ENCODE measurements around the gene ATE1.

The ATE1 gene

GRCh38 chr10:121927841-121928527 lies at the start of gene ATE1:
TSS of gene ATE1 (minus strand) at chr10:121928031. CDS start at chr10:121927949, 82 bp downstream.
- no peak for TF ChIP-seq CTCF (IDR thresholded peaks at IDR 0.05; ENCODE audit: low read depth, low read length)
- Histone ChIP-seq H3K36me3 (peaks cover 6% of the 10 kb centered on the region), H3K4me3 (ENCODE audit: low read depth, low read length) (peak within 1 kb of the TSS; percentile 93), H3K9me3 (ENCODE audit: severe bottlenecking) (no peaks in the 10 kb centered on the region), H3K27ac (peak within 1 kb of the TSS; percentile 99), H3K27me3 (ENCODE audit: insufficient read depth, low read depth, severe bottlenecking) (no peaks in the 10 kb centered on the region)
- peak; percentile 95 for DNase-seq

GRCh38 chr10:121976607-121977006 lies 48.8 kb upstream of the ATE1 start:
- Histone ChIP-seq H3K27me3 (ENCODE audit: insufficient read depth, low read depth, severe bottlenecking) (no peaks in the 10 kb centered on the region), H3K36me3 (peaks cover 25% of the 10 kb centered on the region), H3K9me3 (ENCODE audit: severe bottlenecking) (peaks cover 4% of the 10 kb centered on the region), H3K4me3 (ENCODE audit: low read depth, low read length) (no peak overlapping the region), H3K27ac (no peak overlapping the region)
- no peak for DNase-seq
- no peak for TF ChIP-seq CTCF (IDR thresholded peaks at IDR 0.05; ENCODE audit: low read depth, low read length)

- no peaks in the 10 kb centered on the region for H3K27me3 ChIP-seq (ENCODE audit: insufficient read depth, low read depth, severe bottlenecking)
These were observed 47.7 kb upstream of the ATE1 start for GRCh38 chr10:121975295-121976086.

GRCh38 chr10:121974535-121975294 lies 46.9 kb upstream of the ATE1 start, which contains the start of gene NSMCE4A:
TSS of gene NSMCE4A (minus strand) at chr10:121975217. CDS start at chr10:121975165, 52 bp downstream.
- peak within 1 kb of the TSS; percentile 98 for H3K27ac ChIP-seq
- peak; percentile 80 for DNase-seq

More at GRCh38 chr10:121975295-121976086, 47.7 kb upstream of the ATE1 start:
- peaks cover 34% of the 10 kb centered on the region for H3K36me3 ChIP-seq
- peak overlapping the region; percentile 98 for H3K27ac ChIP-seq
- H3K9me3 ChIP-seq (ENCODE audit: severe bottlenecking), result peaks cover 4% of the 10 kb centered on the region
- TF ChIP-seq CTCF (IDR thresholded peaks at IDR 0.05; ENCODE audit: low read depth, low read length), result no peak
- DNase-seq, result no peak
- H3K4me3 ChIP-seq (ENCODE audit: low read depth, low read length), result peak overlapping the region; percentile 76

More at GRCh38 chr10:121974535-121975294, 46.9 kb upstream of the ATE1 start, which contains the start of gene NSMCE4A:
- Histone ChIP-seq H3K36me3 (peaks cover 40% of the 10 kb centered on the region), H3K27me3 (ENCODE audit: insufficient read depth, low read depth, severe bottlenecking) (no peaks in the 10 kb centered on the region), H3K4me3 (ENCODE audit: low read depth, low read length) (peak within 1 kb of the TSS; percentile 76), H3K9me3 (ENCODE audit: severe bottlenecking) (peaks cover 4% of the 10 kb centered on the region)
- peak; percentile 77 for TF ChIP-seq CTCF (IDR thresholded peaks at IDR 0.05; ENCODE audit: low read depth, low read length)
